Glutamatergic neuron (in vitro differentiated cells): ENCODE measurements around the gene CHN1. TPM values are rescaled to one million over a fixed set of nuclear protein-coding genes. Genes with fewer than 3 reads are reported as not detected.

Experiments
- DNase-seq: peaks from one replicate; pipeline ENCODE4 v3.0.0; 2022
- H3K27ac Mint-ChIP-seq: one replicate; pipeline ENCODE4 v1.8.0; 2020; ENCODE audit warnings: mild to moderate bottlenecking, mixed read lengths, inconsistent platforms; ENCODE audit not compliant: unreplicated experiment
- H3K27me3 Mint-ChIP-seq: one replicate; pipeline ENCODE4 v1.8.0; 2020; ENCODE audit warnings: mild to moderate bottlenecking, moderate library complexity, mixed read lengths, inconsistent platforms; ENCODE audit not compliant: unreplicated experiment
- H3K36me3 Mint-ChIP-seq: one replicate; pipeline ENCODE4 v1.8.0; 2020; ENCODE audit warnings: mild to moderate bottlenecking, mixed read lengths, inconsistent platforms; ENCODE audit not compliant: unreplicated experiment
- H3K4me1 Mint-ChIP-seq: one replicate; pipeline ENCODE4 v1.8.0; 2020; ENCODE audit warnings: mild to moderate bottlenecking, low read depth, mixed read lengths, inconsistent platforms; ENCODE audit not compliant: unreplicated experiment
- H3K4me3 Mint-ChIP-seq: one replicate; pipeline ENCODE4 v1.8.0; 2020; ENCODE audit warnings: mild to moderate bottlenecking, mixed read lengths, inconsistent platforms; ENCODE audit not compliant: unreplicated experiment
- H3K9me3 Mint-ChIP-seq: one replicate; pipeline ENCODE4 v1.8.0; 2020; ENCODE audit warnings: mild to moderate bottlenecking, moderate library complexity, mixed read lengths, inconsistent platforms; ENCODE audit not compliant: unreplicated experiment
- CTCF ChIP-seq: fragments of 200-600 bp; sonication (generic); IDR thresholded peaks from one replicate; pipeline ENCODE4 v1.5.0; 2021; ENCODE audit not compliant: partially characterized antibody, unreplicated experiment
- total RNA-seq: library from RNA; stranded (reverse); fragmentation: NEBNext Ultra II Directional; extraction: Animal tissue kit (Norgen Biotek cat#: 25700); gene quantifications from one replicate; pipeline ENCODE4 v1.2.1, GENCODE V29; 2021; ENCODE audit not compliant: unreplicated experiment

Gene CHN1
- total RNA-seq, 1 donor from 2014 or later, result 212 TPM

- Mint-ChIP-seq H3K36me3 (peaks cover 7% of the 10 kb centered on the region), H3K4me3 (no peak overlapping the region), H3K4me1 (peaks cover 3% of the 10 kb centered on the region), H3K27me3 (peaks cover 7% of the 10 kb centered on the region), H3K27ac (no peak overlapping the region), H3K9me3 (peaks cover 5% of the 10 kb centered on the region)
- TF ChIP-seq CTCF, result no peak
- no peak for DNase-seq
These were observed 34.3 kb upstream of the CHN1 start for GRCh38 chr2:175039490-175039889.

- H3K36me3 Mint-ChIP-seq, result peaks cover 7% of the 10 kb centered on the region
- peaks cover 8% of the 10 kb centered on the region for H3K27me3 Mint-ChIP-seq
- no peak for DNase-seq
- H3K9me3 Mint-ChIP-seq, result peaks cover 5% of the 10 kb centered on the region
- H3K4me1 Mint-ChIP-seq, result peaks cover 3% of the 10 kb centered on the region
- no peak overlapping the region for H3K27ac Mint-ChIP-seq
- H3K4me3 Mint-ChIP-seq, result no peak overlapping the region
- no peak for TF ChIP-seq CTCF
These were observed 33.9 kb upstream of the CHN1 start for GRCh38 chr2:175039031-175039430.

GRCh38 chr2:175037941-175038340 is 32.8 kb upstream of the CHN1 start:
- Mint-ChIP-seq H3K36me3 (peaks cover 7% of the 10 kb centered on the region), H3K4me3 (no peak overlapping the region), H3K9me3 (peaks cover 3% of the 10 kb centered on the region), H3K4me1 (peaks cover 3% of the 10 kb centered on the region), H3K27ac (no peak overlapping the region), H3K27me3 (peaks cover 9% of the 10 kb centered on the region)
- no peak for DNase-seq
- TF ChIP-seq CTCF, result no peak

- Mint-ChIP-seq H3K27ac (no peak overlapping the region), H3K27me3 (peaks cover 7% of the 10 kb centered on the region), H3K4me3 (no peak overlapping the region), H3K36me3 (peaks cover 7% of the 10 kb centered on the region), H3K4me1 (peaks cover 3% of the 10 kb centered on the region), H3K9me3 (peaks cover 3% of the 10 kb centered on the region)
- DNase-seq, result no peak
- TF ChIP-seq CTCF, result peak; percentile 78
These were observed 31.4 kb upstream of the CHN1 start for GRCh38 chr2:175036582-175037018.

- H3K36me3 Mint-ChIP-seq, result peaks cover 7% of the 10 kb centered on the region
- peaks cover 3% of the 10 kb centered on the region for H3K9me3 Mint-ChIP-seq
- no peak for DNase-seq
- no peak for TF ChIP-seq CTCF
- H3K4me1 Mint-ChIP-seq, result peaks cover 3% of the 10 kb centered on the region
- H3K4me3 Mint-ChIP-seq, result no peak overlapping the region
- no peak overlapping the region for H3K27ac Mint-ChIP-seq
- peaks cover 7% of the 10 kb centered on the region for H3K27me3 Mint-ChIP-seq
These were observed 30.6 kb upstream of the CHN1 start for GRCh38 chr2:175035806-175036205.
